ENCODE measurements around the gene ARID3C. TPM values are rescaled to one million over a fixed set of nuclear protein-coding genes. Genes with fewer than 3 reads are reported as not detected.
A peak's percentile ranks its signal among the peaks of the same experiment; 100 is the strongest.
"Not testable (repeated sequence)": the region's sequence is repeated elsewhere in the genome, so short reads cannot be mapped to it uniquely, and the experiment has no call there.

Gene ARID3C
- polyA plus RNA-seq, 2 donors, result not detected

GRCh38 chr9:34644766-34645314 lies 16.0 kb upstream of the ARID3C start:
- H3K27me3 ChIP-seq (ENCODE audit: control insufficient read depth in 1 of 2, insufficient read depth in 2 of 2, low read length in 2 of 2), result no peaks in the 10 kb centered on the region
- H3K9me3 ChIP-seq (ENCODE audit: control insufficient read depth in 2 of 2, insufficient read depth in 1 of 2, low read depth in 1 of 2, low read length in 1 of 2), result no peaks in the 10 kb centered on the region
- H3K27ac ChIP-seq (ENCODE audit: low read depth in 2 of 2, low read length in 1 of 2), result no peak overlapping the region
- peaks cover 0 to 13% of the 10 kb centered on the region in 2 donors for H3K36me3 ChIP-seq (ENCODE audit: control insufficient read depth in 2 of 2, insufficient read depth in 2 of 2, low read length in 1 of 2)
- no peak overlapping the region for H3K4me3 ChIP-seq (ENCODE audit: low read depth in 1 of 2, low read length in 2 of 2)
- H3K4me1 ChIP-seq (ENCODE audit: control insufficient read depth in 2 of 2, insufficient read depth in 2 of 2, low read length in 1 of 2), result peaks cover 12 to 16% of the 10 kb centered on the region in 2 donors

- H3K27me3 ChIP-seq (ENCODE audit: control insufficient read depth in 1 of 2, insufficient read depth in 2 of 2, low read length in 2 of 2), result no peaks in the 10 kb centered on the region
- H3K27ac ChIP-seq (ENCODE audit: low read depth in 2 of 2, low read length in 1 of 2), result no peak overlapping the region
- H3K36me3 ChIP-seq (ENCODE audit: control insufficient read depth in 2 of 2, insufficient read depth in 2 of 2, low read length in 1 of 2), result no peaks in the 10 kb centered on the region
- H3K4me3 ChIP-seq (ENCODE audit: low read depth in 1 of 2, low read length in 2 of 2), result no peak overlapping the region
- WGBS, 2 donors, result 96 to 100% methylated on average over 1 of the region's 1 CpG
- no peaks in the 10 kb centered on the region for H3K9me3 ChIP-seq (ENCODE audit: control insufficient read depth in 2 of 2, insufficient read depth in 1 of 2, low read depth in 1 of 2, low read length in 1 of 2)
- H3K4me1 ChIP-seq (ENCODE audit: control insufficient read depth in 2 of 2, insufficient read depth in 2 of 2, low read length in 1 of 2), result peaks cover 10 to 15% of the 10 kb centered on the region in 2 donors
These were observed 13.8 kb upstream of the ARID3C start for GRCh38 chr9:34642679-34643078.

- not testable (repeated sequence) for H3K9me3 ChIP-seq (ENCODE audit: control insufficient read depth in 2 of 2, insufficient read depth in 1 of 2, low read depth in 1 of 2, low read length in 1 of 2); H3K4me3 ChIP-seq (ENCODE audit: low read depth in 1 of 2, low read length in 2 of 2); H3K27ac ChIP-seq (ENCODE audit: low read depth in 2 of 2, low read length in 1 of 2); H3K27me3 ChIP-seq (ENCODE audit: control insufficient read depth in 1 of 2, insufficient read depth in 2 of 2, low read length in 2 of 2); H3K36me3 ChIP-seq (ENCODE audit: control insufficient read depth in 2 of 2, insufficient read depth in 2 of 2, low read length in 1 of 2)
- peaks cover 2 to 15% of the 10 kb centered on the region in 2 donors for H3K4me1 ChIP-seq (ENCODE audit: control insufficient read depth in 2 of 2, insufficient read depth in 2 of 2, low read length in 1 of 2)
- 87 to 90% methylated on average over 8 of the region's 8 CpGs for WGBS, 2 donors
These were observed 10.5 kb upstream of the ARID3C start for GRCh38 chr9:34639322-34639721.

GRCh38 chr9:34638138-34638445 lies 9.2 kb upstream of the ARID3C start:
- H3K9me3 ChIP-seq (ENCODE audit: control insufficient read depth in 2 of 2, insufficient read depth in 1 of 2, low read depth in 1 of 2, low read length in 1 of 2), result no peaks in the 10 kb centered on the region
- peak overlapping the region; percentile 57 to 84 for H3K27ac ChIP-seq (ENCODE audit: low read depth in 2 of 2, low read length in 1 of 2)
- H3K27me3 ChIP-seq (ENCODE audit: control insufficient read depth in 1 of 2, insufficient read depth in 2 of 2, low read length in 2 of 2), result no peaks in the 10 kb centered on the region
- peak overlapping the region; percentile 69 to 81 for H3K4me3 ChIP-seq (ENCODE audit: low read depth in 1 of 2, low read length in 2 of 2)
- peaks cover 0 to 2% of the 10 kb centered on the region in 2 donors for H3K36me3 ChIP-seq (ENCODE audit: control insufficient read depth in 2 of 2, insufficient read depth in 2 of 2, low read length in 1 of 2)
- H3K4me1 ChIP-seq (ENCODE audit: control insufficient read depth in 2 of 2, insufficient read depth in 2 of 2, low read length in 1 of 2), result peaks cover 0 to 15% of the 10 kb centered on the region in 2 donors
- WGBS, 2 donors, result 13 to 16% methylated on average over 7 of the region's 7 CpGs

- Histone ChIP-seq H3K4me1 (ENCODE audit: control insufficient read depth in 2 of 2, insufficient read depth in 2 of 2, low read length in 1 of 2) (peaks cover 0 to 15% of the 10 kb centered on the region in 2 donors), H3K9me3 (ENCODE audit: control insufficient read depth in 2 of 2, insufficient read depth in 1 of 2, low read depth in 1 of 2, low read length in 1 of 2) (no peaks in the 10 kb centered on the region), H3K27ac (ENCODE audit: low read depth in 2 of 2, low read length in 1 of 2) (peak within 1 kb of the TSS; percentile 64 to 84), H3K4me3 (ENCODE audit: low read depth in 1 of 2, low read length in 2 of 2) (peak within 1 kb of the TSS; percentile 69 to 81), H3K27me3 (ENCODE audit: control insufficient read depth in 1 of 2, insufficient read depth in 2 of 2, low read length in 2 of 2) (no peaks in the 10 kb centered on the region), H3K36me3 (ENCODE audit: control insufficient read depth in 2 of 2, insufficient read depth in 2 of 2, low read length in 1 of 2) (peaks cover 0 to 2% of the 10 kb centered on the region in 2 donors)
- 0% methylated on average over 67 to 74 of the region's 74 CpGs for WGBS, 2 donors
These were observed 8.7 kb upstream of the ARID3C start, which contains the start of gene SIGMAR1 for GRCh38 chr9:34637356-34638137. Gene SIGMAR1 (minus strand): TSS chr9:34637787. CDS start chr9:34637697, 90 bp downstream.

- Histone ChIP-seq H3K4me3 (ENCODE audit: low read depth in 1 of 2, low read length in 2 of 2) (peak overlapping the region; percentile 69 to 81), H3K4me1 (ENCODE audit: control insufficient read depth in 2 of 2, insufficient read depth in 2 of 2, low read length in 1 of 2) (peaks cover 0 to 15% of the 10 kb centered on the region in 2 donors), H3K36me3 (ENCODE audit: control insufficient read depth in 2 of 2, insufficient read depth in 2 of 2, low read length in 1 of 2) (peaks cover 0 to 2% of the 10 kb centered on the region in 2 donors), H3K27ac (ENCODE audit: low read depth in 2 of 2, low read length in 1 of 2) (peak overlapping the region; percentile 64 to 84), H3K9me3 (ENCODE audit: control insufficient read depth in 2 of 2, insufficient read depth in 1 of 2, low read depth in 1 of 2, low read length in 1 of 2) (no peaks in the 10 kb centered on the region), H3K27me3 (ENCODE audit: control insufficient read depth in 1 of 2, insufficient read depth in 2 of 2, low read length in 2 of 2) (no peaks in the 10 kb centered on the region)
- WGBS, 2 donors, result 6 to 7% methylated on average over 23 of the region's 23 CpGs
These were observed 8.0 kb upstream of the ARID3C start for GRCh38 chr9:34636791-34637355.

- Histone ChIP-seq H3K9me3 (ENCODE audit: control insufficient read depth in 2 of 2, insufficient read depth in 1 of 2, low read depth in 1 of 2, low read length in 1 of 2) (no peaks in the 10 kb centered on the region), H3K27ac (ENCODE audit: low read depth in 2 of 2, low read length in 1 of 2) (no peak overlapping the region), H3K4me1 (ENCODE audit: control insufficient read depth in 2 of 2, insufficient read depth in 2 of 2, low read length in 1 of 2) (peaks cover 0 to 15% of the 10 kb centered on the region in 2 donors), H3K4me3 (ENCODE audit: low read depth in 1 of 2, low read length in 2 of 2) (no peak overlapping the region), H3K27me3 (ENCODE audit: control insufficient read depth in 1 of 2, insufficient read depth in 2 of 2, low read length in 2 of 2) (no peaks in the 10 kb centered on the region), H3K36me3 (ENCODE audit: control insufficient read depth in 2 of 2, insufficient read depth in 2 of 2, low read length in 1 of 2) (peaks cover 0 to 2% of the 10 kb centered on the region in 2 donors)
- 90 to 93% methylated on average over 14 of the region's 14 CpGs for WGBS, 2 donors
These were observed 6.7 kb upstream of the ARID3C start for GRCh38 chr9:34635556-34635955.

GRCh38 chr9:34634551-34635248 lies 5.8 kb upstream of the ARID3C start:
- Histone ChIP-seq H3K4me3 (ENCODE audit: low read depth in 1 of 2, low read length in 2 of 2) (no peak overlapping the region), H3K27me3 (ENCODE audit: control insufficient read depth in 1 of 2, insufficient read depth in 2 of 2, low read length in 2 of 2) (no peaks in the 10 kb centered on the region), H3K36me3 (ENCODE audit: control insufficient read depth in 2 of 2, insufficient read depth in 2 of 2, low read length in 1 of 2) (peaks cover 0 to 2% of the 10 kb centered on the region in 2 donors), H3K9me3 (ENCODE audit: control insufficient read depth in 2 of 2, insufficient read depth in 1 of 2, low read depth in 1 of 2, low read length in 1 of 2) (no peaks in the 10 kb centered on the region), H3K4me1 (ENCODE audit: control insufficient read depth in 2 of 2, insufficient read depth in 2 of 2, low read length in 1 of 2) (peaks cover 0 to 15% of the 10 kb centered on the region in 2 donors), H3K27ac (ENCODE audit: low read depth in 2 of 2, low read length in 1 of 2) (no peak overlapping the region)
- WGBS, 2 donors, result 77 to 80% methylated on average over 3 of the region's 3 CpGs

GRCh38 chr9:34633851-34634550 lies 5.1 kb upstream of the ARID3C start:
- Histone ChIP-seq H3K27me3 (ENCODE audit: control insufficient read depth in 1 of 2, insufficient read depth in 2 of 2, low read length in 2 of 2) (peaks cover 0 to 4% of the 10 kb centered on the region in 2 donors), H3K27ac (ENCODE audit: low read depth in 2 of 2, low read length in 1 of 2) (no peak overlapping the region), H3K4me3 (ENCODE audit: low read depth in 1 of 2, low read length in 2 of 2) (no peak overlapping the region), H3K4me1 (ENCODE audit: control insufficient read depth in 2 of 2, insufficient read depth in 2 of 2, low read length in 1 of 2) (peaks cover 0 to 19% of the 10 kb centered on the region in 2 donors), H3K9me3 (ENCODE audit: control insufficient read depth in 2 of 2, insufficient read depth in 1 of 2, low read depth in 1 of 2, low read length in 1 of 2) (no peaks in the 10 kb centered on the region), H3K36me3 (ENCODE audit: control insufficient read depth in 2 of 2, insufficient read depth in 2 of 2, low read length in 1 of 2) (peaks cover 0 to 2% of the 10 kb centered on the region in 2 donors)
- 16 to 22% methylated on average over 3 of the region's 3 CpGs for WGBS, 2 donors

Data from esophagus (tissue), 2 donors.